C4-2B (cell line): ENCODE results near the gene SVOPL.
"Not testable (repeated sequence)": the region's sequence is repeated elsewhere in the genome, so short reads cannot be mapped to it uniquely, and the experiment has no call there.

ENCODE experiments used
- H3K27ac ChIP-seq: fragments of 450-650 bp; 2 replicates; pipeline ENCODE4 v1.5.1; 2017
- ZFX ChIP-seq: fragments of 450-650 bp; IDR thresholded peaks from 2 replicates; pipeline ENCODE4 v1.6.1; 2017
- TF ChIP-seq, protein P1 (sequence below): fragments of 450-650 bp; conservative IDR thresholded peaks from 2 replicates; pipeline ENCODE4 v1.5.1; 2017; ENCODE audit warnings: mild to moderate bottlenecking

Gene SVOPL

DNA sequence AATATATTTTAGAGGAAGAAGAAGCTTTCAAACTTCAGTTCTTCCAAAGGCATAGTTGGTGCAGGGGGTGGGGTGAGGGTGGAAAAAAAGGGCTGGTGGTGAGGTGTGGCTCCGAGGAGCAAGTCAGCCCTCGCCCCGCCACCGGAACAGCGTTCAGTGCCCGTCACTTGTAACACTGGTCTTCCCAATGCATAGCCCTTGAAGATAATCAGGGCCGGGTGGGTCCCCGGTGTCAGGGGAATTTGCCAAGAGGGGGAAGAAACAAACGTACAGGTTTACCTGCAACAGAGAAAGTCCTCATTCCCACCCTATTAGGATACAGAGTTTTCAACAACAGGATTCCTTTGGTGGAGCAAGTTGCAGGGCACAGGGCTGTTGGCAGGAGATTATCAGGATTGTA, 1.5 kb downstream of the SVOPL start:
- no peak overlapping the region for H3K27ac ChIP-seq
- TF ChIP-seq, protein P1, sequence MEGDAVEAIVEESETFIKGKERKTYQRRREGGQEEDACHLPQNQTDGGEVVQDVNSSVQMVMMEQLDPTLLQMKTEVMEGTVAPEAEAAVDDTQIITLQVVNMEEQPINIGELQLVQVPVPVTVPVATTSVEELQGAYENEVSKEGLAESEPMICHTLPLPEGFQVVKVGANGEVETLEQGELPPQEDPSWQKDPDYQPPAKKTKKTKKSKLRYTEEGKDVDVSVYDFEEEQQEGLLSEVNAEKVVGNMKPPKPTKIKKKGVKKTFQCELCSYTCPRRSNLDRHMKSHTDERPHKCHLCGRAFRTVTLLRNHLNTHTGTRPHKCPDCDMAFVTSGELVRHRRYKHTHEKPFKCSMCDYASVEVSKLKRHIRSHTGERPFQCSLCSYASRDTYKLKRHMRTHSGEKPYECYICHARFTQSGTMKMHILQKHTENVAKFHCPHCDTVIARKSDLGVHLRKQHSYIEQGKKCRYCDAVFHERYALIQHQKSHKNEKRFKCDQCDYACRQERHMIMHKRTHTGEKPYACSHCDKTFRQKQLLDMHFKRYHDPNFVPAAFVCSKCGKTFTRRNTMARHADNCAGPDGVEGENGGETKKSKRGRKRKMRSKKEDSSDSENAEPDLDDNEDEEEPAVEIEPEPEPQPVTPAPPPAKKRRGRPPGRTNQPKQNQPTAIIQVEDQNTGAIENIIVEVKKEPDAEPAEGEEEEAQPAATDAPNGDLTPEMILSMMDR: no peak
- no peak for TF ChIP-seq ZFX

DNA sequence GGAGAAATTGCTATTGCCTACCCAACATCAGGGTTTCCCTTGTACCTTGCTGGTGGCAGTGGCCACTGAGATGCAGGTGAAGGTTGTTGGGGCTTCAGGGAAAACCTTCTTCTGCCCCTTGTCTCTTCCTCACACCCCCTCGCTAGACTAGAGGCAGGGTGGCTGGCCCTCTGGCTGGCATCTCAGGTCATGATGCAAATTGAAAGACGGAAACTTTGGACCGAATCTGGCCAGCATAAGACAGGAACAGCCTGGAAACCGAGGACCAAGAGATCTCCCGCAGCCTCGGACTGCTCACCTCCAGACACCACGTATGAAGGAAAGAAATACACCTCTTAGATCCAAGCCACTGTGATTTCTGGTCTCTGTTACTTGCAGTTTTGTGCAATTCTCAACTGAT, 2.9 kb downstream of the SVOPL start:
- no peak overlapping the region for H3K27ac ChIP-seq
- no peak for TF ChIP-seq ZFX
- TF ChIP-seq, protein P1: no peak

DNA sequence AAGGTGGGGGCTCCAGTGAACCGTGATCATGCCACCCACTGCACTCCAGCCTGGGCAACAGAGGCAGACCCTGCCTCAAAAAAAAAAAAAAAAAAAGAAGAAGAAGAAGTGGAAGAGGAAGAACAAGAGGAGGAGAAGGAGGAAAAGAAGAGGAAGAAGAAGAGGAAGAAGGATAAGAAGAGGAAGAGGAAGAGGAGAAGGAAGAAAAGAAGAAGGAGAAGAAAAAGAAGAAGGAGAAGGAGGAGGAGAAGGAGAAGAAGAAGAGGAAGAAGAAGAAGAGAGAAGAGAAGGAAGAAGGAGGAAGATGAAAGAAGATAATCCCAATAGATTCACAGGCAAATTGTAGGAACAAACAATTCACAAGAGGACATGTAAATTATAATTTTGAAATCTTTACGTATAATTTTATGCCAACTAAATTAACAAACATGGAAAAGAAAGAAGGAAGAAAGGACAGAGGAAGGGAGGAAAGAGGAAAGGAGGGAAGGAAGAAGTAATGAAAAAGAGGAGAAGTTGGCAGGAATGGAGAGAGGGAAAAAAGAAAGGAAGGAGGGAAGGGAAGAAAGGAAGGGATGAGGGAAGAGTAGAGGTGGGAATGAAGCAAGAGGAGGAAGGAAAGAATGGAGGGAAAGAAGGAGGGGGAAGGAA, 3.5 kb downstream of the SVOPL start:
- H3K27ac ChIP-seq: no peak overlapping the region
- TF ChIP-seq ZFX: no peak
- TF ChIP-seq, protein P1: no peak

DNA sequence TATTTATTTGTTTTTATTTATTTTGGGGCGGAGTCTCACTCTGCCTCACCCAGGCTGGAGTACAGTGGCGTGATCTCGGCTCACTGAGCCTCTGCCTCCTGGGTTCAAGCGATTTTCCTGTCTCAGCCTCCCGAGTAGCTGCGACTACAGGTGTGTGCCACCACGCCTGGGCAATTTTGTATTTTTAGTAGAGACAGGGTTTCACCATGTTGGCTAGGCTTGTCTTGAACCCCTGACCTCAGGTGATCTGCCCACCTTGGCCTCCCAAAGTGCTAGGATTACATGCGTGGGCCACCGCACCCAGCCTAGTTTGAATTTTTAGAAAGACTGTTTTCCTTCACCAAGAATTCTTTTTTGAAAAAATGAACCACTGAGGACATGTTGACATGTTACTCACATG, 5.4 kb downstream of the SVOPL start:
- H3K27ac ChIP-seq: not testable (repeated sequence)

DNA sequence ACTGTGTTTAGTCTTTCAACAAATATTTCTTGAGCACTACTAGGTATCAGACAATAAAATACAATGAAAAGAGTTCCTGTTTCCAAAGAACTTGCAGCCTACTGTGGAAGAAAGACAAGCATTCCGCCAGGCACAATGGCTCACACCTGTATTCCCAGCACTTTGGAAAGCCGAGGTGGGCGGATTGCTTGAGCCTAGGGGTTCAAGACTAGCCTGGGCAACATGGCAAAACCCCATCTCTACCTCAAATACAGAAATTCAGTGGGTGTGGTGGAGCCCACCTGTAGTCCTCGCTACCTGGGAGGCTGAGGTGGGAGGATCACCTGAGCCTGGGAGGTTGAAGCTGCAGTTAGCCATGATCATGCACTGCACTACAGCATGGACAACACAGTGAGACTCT, 6.1 kb downstream of the SVOPL start:
- TF ChIP-seq, protein P1: no peak
- TF ChIP-seq ZFX: no peak
- no peak overlapping the region for H3K27ac ChIP-seq

DNA sequence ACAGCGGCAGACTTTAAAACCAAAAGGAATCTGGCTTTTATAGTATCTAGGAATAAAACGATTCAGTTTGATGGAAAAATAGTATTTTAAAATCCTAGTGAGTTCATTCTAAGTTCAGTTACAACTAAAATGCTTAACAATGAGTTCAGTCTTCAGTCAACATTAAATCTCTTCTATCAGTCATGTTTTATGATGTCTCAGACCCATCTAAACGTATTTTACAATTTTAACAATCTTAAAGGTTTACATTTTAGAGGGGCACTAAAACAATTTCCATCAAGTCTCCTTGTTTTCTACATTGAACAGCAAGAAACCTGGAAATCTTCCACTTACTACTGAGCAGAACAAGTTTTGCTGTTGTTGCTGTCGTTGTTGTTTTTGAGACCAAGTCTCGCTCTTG, 10.0 kb downstream of the SVOPL start:
- no peak overlapping the region for H3K27ac ChIP-seq

DNA sequence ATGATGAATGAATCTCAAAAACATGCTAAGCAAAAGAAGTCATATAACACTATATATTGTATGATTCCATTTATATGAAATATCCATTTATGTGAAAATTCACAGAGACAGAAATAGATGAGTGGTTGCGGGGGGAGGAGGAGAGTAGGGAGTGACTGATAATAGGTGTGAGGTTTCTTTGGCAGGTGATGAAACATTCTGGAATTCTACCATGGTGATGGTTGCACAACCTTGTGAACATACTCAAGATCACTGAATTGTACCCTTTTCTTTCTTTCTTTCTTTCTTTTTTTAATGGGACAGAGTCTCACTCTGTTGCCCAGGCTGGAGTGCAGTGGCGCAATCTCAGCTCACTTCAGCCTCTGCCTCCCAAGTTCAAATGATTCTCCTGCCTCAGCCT, 10.7 kb downstream of the SVOPL start:
- TF ChIP-seq, protein P1: no peak
- no peak for TF ChIP-seq ZFX
- no peak overlapping the region for H3K27ac ChIP-seq

More for the DNA sequence above, 10.0 kb downstream of the SVOPL start:
- no peak for TF ChIP-seq ZFX
- TF ChIP-seq, protein P1: no peak

DNA sequence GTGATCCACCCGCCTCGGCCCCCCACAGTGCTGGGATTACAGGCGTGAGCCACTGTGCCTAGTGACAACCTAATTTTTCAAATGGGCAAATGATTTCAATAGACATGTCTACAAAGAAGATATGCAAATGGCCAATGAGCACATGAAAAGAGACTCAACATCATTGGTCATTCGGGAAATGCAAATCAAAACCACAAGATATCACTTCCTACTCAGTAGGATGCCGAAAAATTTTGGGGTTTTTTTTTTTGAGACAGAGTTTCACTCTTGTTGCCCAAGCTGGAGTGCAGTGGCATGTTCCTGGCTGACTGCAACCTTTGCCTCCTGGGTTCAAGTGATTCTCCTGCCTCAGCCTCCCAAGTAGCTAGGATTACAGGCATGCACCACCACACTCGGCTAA, 13.1 kb downstream of the SVOPL start:
- not testable (repeated sequence) for H3K27ac ChIP-seq
